Erythroblast (primary cell): ENCODE measurements around the gene PIGK.

ENCODE experiments used
- GATA1 ChIP-seq: IDR thresholded peaks from 2 replicates; pipeline ENCODE4 v1.6.1; 2011; ENCODE audit warnings: low read depth, mild to moderate bottlenecking, control low read depth, low read length, moderate library complexity
- POLR2A ChIP-seq: IDR thresholded peaks from 2 replicates; pipeline ENCODE4 v1.6.1; 2011; ENCODE audit warnings: mild to moderate bottlenecking, low read length

GRCh38 chr1:77048615-77049005 is 170.6 kb downstream of the PIGK start:
- TF ChIP-seq POLR2A = no peak
- no peak for TF ChIP-seq GATA1
